Psoas muscle (tissue), 8 donors: Measurements from ENCODE around the gene LCP1. TPM values are rescaled to one million over a fixed set of nuclear protein-coding genes. Genes with fewer than 3 reads are reported as not detected.
"Not testable (repeated sequence)": the region's sequence is repeated elsewhere in the genome, so short reads cannot be mapped to it uniquely, and the experiment has no call there.

ENCODE experiments used
- ATAC-seq, 4 donors: fragments of 200-7000 bp; cut with Tn5 transposase; one replicate each; pipeline ENCODE4 v1.9.1; 2020; ENCODE audit warnings: moderate library complexity in 3 of 4, mild to moderate bottlenecking in 2 of 4
- DNase-seq, 2 donors: peaks; one replicate each; pipeline ENCODE4 v3.0.0-alpha.2; 2020
- H3K27ac ChIP-seq: fragments of 200-600 bp; one replicate; pipeline ENCODE4 v1.8.0; 2022
- H3K27me3 ChIP-seq, 3 donors: fragments of 200-600 bp in 1 of 3; one replicate each; pipeline versions ENCODE4 v1.6.1 to v1.8.0; 2013 to 2022; ENCODE audit warnings: low read length in 2 of 3, mild to moderate bottlenecking in 2 of 3, moderate library complexity in 1 of 3; ENCODE audit not compliant: insufficient read depth in 3 of 3
- H3K36me3 ChIP-seq, 2 donors: fragments of 200-600 bp in 1 of 2; one replicate each; pipeline versions ENCODE4 v1.6.1 to v1.8.0; 2013 to 2022; ENCODE audit warnings: low read depth in 1 of 2, mild to moderate bottlenecking in 1 of 2, moderate library complexity in 1 of 2; ENCODE audit not compliant: insufficient read depth in 1 of 2
- H3K4me1 ChIP-seq: fragments of 200-600 bp; one replicate; pipeline ENCODE4 v1.8.0; 2022
- H3K4me3 ChIP-seq: fragments of 200-600 bp; one replicate; pipeline ENCODE4 v1.8.0; 2022; ENCODE audit warnings: mild to moderate bottlenecking
- H3K9me3 ChIP-seq: fragments of 200-600 bp; one replicate; pipeline ENCODE4 v1.8.0; 2022
- CTCF ChIP-seq: fragments of 200-600 bp; IDR thresholded peaks from one replicate; pipeline ENCODE4 v1.8.0; 2022; ENCODE audit warnings: antibody characterized with exemption
- WGBS, 3 donors: extraction: QIAGEN DNeasy Blood & Tissue Kit; methylation state at CpG; one replicate each; pipeline versions ENCODE4 v1.1.6 to v1.1.7; 2013; 5-methylcytosine and 5-hydroxymethylcytosine counted together
- intact Hi-C, 2 donors: fragments of 100-400 bp; cut with DNase I; formaldehyde crosslinking; loops; one replicate each; pipeline versions ENCODE4 v1.11.0 to v1.14.2; 2022
- long read RNA-seq, 2 donors: library from polyadenylated mRNA; unstranded; transcript quantifications; one replicate each; pipeline ENCODE4 v2.0.0, GENCODE V29; 2021
- polyA plus RNA-seq, 3 donors: library from polyadenylated mRNA; stranded (reverse); fragments of 200-250 nt; gene quantifications; one replicate each; pipeline ENCODE4 v1.2.3, GENCODE V29; 2013
- total RNA-seq, 4 donors: library from RNA; stranded (reverse); fragmentation: NEBNext Ultra II Directional in 2 of 4; extraction: Animal tissue kit (Norgen Biotek cat#: 25700) in 2 of 4; gene quantifications; one replicate each; pipeline versions ENCODE4 v1.2.1 to v1.2.4, GENCODE V29; 2021 to 2023
- donor health status: healthy with polysubstance abuse.
- donor health status: DM: no; HTN: no; CAD: no; lungs with moderate emphysema.
- donor health status: Bipolar disorder and iron deficiency.
- donor health status: healthy.
- donor health status: DM: yes; HTN: yes; CAD: no.
- donor health status: DM: no; HTN: no; CAD: no.
- donor health status: DM: no; HTN: no; CAD: no.
- donor health status: DM: yes; HTN: yes; CAD: no.

Gene LCP1
- total RNA-seq (10 to 100 TPM in 2 of 4 donors, 1 to 10 TPM in 2; 8.0 to 14.8 (median 10.4) TPM), polyA plus RNA-seq (1 to 10 TPM; 2.0 to 3.5 (median 2.1) TPM)
- long read RNA-seq, donor 1, transcript LCP1-201 (16 exons, 3,787 nt): major isoform, 10 of 11 reads
- long read RNA-seq, donor 1, partial matches to known transcripts: 0 of 11 reads
- long read RNA-seq, donor 1, other reads (novel, unspliced or antisense): 1 of 11 reads
- long read RNA-seq, donor 2, partial matches to known transcripts: 0 of 4 reads
- long read RNA-seq, donor 2, other reads (novel, unspliced or antisense): 0 of 4 reads

- Histone ChIP-seq H3K36me3 (no peaks in the 10 kb centered on the region), H3K27me3 (peaks cover 0 to 5% (median 0%) of the 10 kb centered on the region in 3 donors), H3K4me3 (peak within 1 kb of the TSS; percentile 46), H3K9me3 (no peaks in the 10 kb centered on the region), H3K27ac (no peak within 1 kb of the TSS), H3K4me1 (no peaks in the 10 kb centered on the region)
- WGBS, 3 donors: 83 to 85% (median 83%) methylated on average over 8 of the region's 8 CpGs
- ATAC-seq (peak in 1 of 4 donors; percentile 38), DNase-seq (no peak)
- no peak for TF ChIP-seq CTCF
- intact Hi-C loops: no loop called here
These were observed at the start of gene LCP1 for GRCh38 chr13:46181840-46182490. TSS of gene LCP1 (minus strand) at chr13:46182177. CDS start at chr13:46159662, 22,515 bp downstream.

DNA sequence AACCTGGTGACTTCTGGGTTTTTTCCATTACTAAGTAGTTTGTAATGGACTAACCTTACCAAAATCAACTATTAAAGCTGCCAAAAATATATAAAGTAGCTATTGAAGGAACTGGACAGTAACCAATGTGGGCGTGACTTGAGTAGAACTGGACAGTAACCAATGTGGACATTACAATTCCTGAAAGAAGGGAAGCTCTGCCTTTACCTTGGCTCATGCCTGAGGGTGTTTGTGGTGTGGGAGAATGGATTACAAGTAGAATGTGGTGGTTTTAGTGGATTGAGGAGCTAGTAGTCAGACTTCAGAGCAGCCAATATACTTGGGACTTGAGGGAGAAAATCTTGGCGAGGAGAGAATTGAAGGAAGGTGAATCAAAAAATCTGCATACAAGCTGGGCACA is 47.3 kb upstream of the LCP1 start:
- no peaks in the 10 kb centered on the region for H3K36me3 ChIP-seq
- intact Hi-C loops: no loop called here
- no peak for DNase-seq
- H3K27me3 ChIP-seq: no peaks in the 10 kb centered on the region
- peaks cover 3% of the 10 kb centered on the region for H3K9me3 ChIP-seq
- no peaks in the 10 kb centered on the region for H3K4me1 ChIP-seq
- H3K27ac ChIP-seq: no peak overlapping the region
- TF ChIP-seq CTCF: no peak
- no peak for ATAC-seq
- H3K4me3 ChIP-seq: no peak overlapping the region
- WGBS, 3 donors: 84 to 90% (median 89%) methylated on average over 2 of the region's 2 CpGs

GRCh38 chr13:46220234-46220633 is 38.3 kb upstream of the LCP1 start:
- DNase-seq: peak in 1 of 2 donors; percentile 30
- 3 to 14% (median 14%) methylated on average over 2 of the region's 2 CpGs for WGBS, 3 donors
- H3K27me3 ChIP-seq, H3K36me3 ChIP-seq, ATAC-seq, H3K4me3 ChIP-seq, H3K9me3 ChIP-seq, H3K4me1 ChIP-seq, intact Hi-C loops, H3K27ac ChIP-seq: not testable (repeated sequence)

GRCh38 chr13:46214741-46215140 is 32.8 kb upstream of the LCP1 start:
- H3K27ac ChIP-seq, H3K4me1 ChIP-seq, intact Hi-C loops, H3K4me3 ChIP-seq, H3K36me3 ChIP-seq, H3K9me3 ChIP-seq, ATAC-seq, DNase-seq, H3K27me3 ChIP-seq: not testable (repeated sequence)
- 67 to 83% (median 79%) methylated on average over 1 of the region's 1 CpG for WGBS, 3 donors

- ATAC-seq: no peak
These were observed 31.3 kb upstream of the LCP1 start for GRCh38 chr13:46213242-46213641.

More at GRCh38 chr13:46213242-46213641, 31.3 kb upstream of the LCP1 start:
- intact Hi-C loops: no loop called here
- Histone ChIP-seq H3K4me1 (no peaks in the 10 kb centered on the region), H3K36me3 (no peaks in the 10 kb centered on the region), H3K27me3 (peaks cover 0 to 3% (median 0%) of the 10 kb centered on the region in 3 donors), H3K4me3 (no peak overlapping the region), H3K27ac (no peak overlapping the region), H3K9me3 (no peaks in the 10 kb centered on the region)
- 93 to 95% (median 94%) methylated on average over 3 of the region's 3 CpGs for WGBS, 3 donors
- DNase-seq: no peak
- TF ChIP-seq CTCF: no peak
